ENCODE measurements around the gene PTGES. TPM values are rescaled to one million over a fixed set of nuclear protein-coding genes. Genes with fewer than 3 reads are reported as not detected.
"Not testable (repeated sequence)": the region's sequence is repeated elsewhere in the genome, so short reads cannot be mapped to it uniquely, and the experiment has no call there.

The PTGES gene
- total RNA-seq, 1 donor from 2014 or later = 2.5 TPM

- Histone ChIP-seq H2AFZ (ENCODE audit: low read depth, low read length) (no peak overlapping the region), H3K9ac (ENCODE audit: low read length) (no peak overlapping the region)
- H3K27me3 Mint-ChIP-seq (ENCODE audit: low read depth, unreplicated experiment) = peaks cover 41% of the 10 kb centered on the region
These were observed 33.6 kb upstream of the PTGES start for GRCh38 chr9:129786481-129786880.

DNA sequence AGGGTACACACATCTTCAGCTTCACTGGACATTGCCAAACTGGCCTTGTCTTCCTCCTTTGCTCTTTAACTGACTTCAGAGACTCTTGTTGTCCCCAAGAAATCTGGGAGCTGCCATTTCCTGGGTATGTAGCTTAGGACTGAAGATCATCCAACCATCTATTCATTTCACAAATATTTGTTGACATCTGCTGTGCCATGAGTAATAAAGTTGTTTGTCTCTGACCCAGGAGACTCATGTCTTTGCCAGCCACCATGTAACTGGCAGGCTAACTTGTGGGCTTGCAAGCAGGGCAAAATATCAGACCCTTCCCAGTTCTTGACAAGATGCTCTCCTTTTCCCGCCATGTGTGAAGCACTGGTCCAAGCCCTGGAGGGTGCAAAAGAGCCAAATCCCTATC, 33.0 kb upstream of the PTGES start:
- no peak overlapping the region for H3K4me2 ChIP-seq (ENCODE audit: low read length)
- no peaks in the 10 kb centered on the region for H4K20me1 ChIP-seq (ENCODE audit: insufficient read depth, low read length)
- no peaks in the 10 kb centered on the region for H3K9me3 Mint-ChIP-seq (ENCODE audit: unreplicated experiment)
- no peaks in the 10 kb centered on the region for H3K9me3 ChIP-seq (ENCODE audit: insufficient read depth, low read depth, low read length)
- no peak overlapping the region for H3K4me3 Mint-ChIP-seq (ENCODE audit: unreplicated experiment)
- DNase-seq (ENCODE audit: low read depth) = no peak
- no peaks in the 10 kb centered on the region for H3K4me1 Mint-ChIP-seq (ENCODE audit: low read depth, unreplicated experiment)
- no peak overlapping the region for H3K27ac ChIP-seq (ENCODE audit: low read depth, low read length)
- H3K4me1 ChIP-seq (ENCODE audit: insufficient read depth, low read length) = no peaks in the 10 kb centered on the region
- no peak for FAIRE-seq
- no peaks in the 10 kb centered on the region for H3K79me2 ChIP-seq (ENCODE audit: insufficient read depth, low read length)
- H3K36me3 ChIP-seq (ENCODE audit: insufficient read depth, low read length) = no peaks in the 10 kb centered on the region
- peaks cover 26% of the 10 kb centered on the region for H3K27me3 ChIP-seq (ENCODE audit: insufficient read depth, low read length)
- peaks cover 43% of the 10 kb centered on the region for H3K27me3 Mint-ChIP-seq (ENCODE audit: low read depth, unreplicated experiment)
- TF ChIP-seq EZH2 (IDR thresholded peaks at IDR 0.05; ENCODE audit: insufficient read depth, low read length) (no peak), CTCF (IDR thresholded peaks at IDR 0.05; ENCODE audit: insufficient read depth, low read depth, low read length) (no peak)
- H3K9ac ChIP-seq (ENCODE audit: low read length) = no peak overlapping the region
- H2AFZ ChIP-seq (ENCODE audit: low read depth, low read length) = no peak overlapping the region
- H3K4me3 ChIP-seq (ENCODE audit: insufficient read depth, low read depth, low read length) = no peak overlapping the region
- H3K27ac Mint-ChIP-seq (ENCODE audit: unreplicated experiment) = no peak overlapping the region
- peaks cover 2% of the 10 kb centered on the region for H3K36me3 Mint-ChIP-seq (ENCODE audit: low read depth, unreplicated experiment)

More at GRCh38 chr9:129786481-129786880, 33.6 kb upstream of the PTGES start:
- Mint-ChIP-seq H3K27ac (ENCODE audit: unreplicated experiment) (peak overlapping the region; percentile 22), H3K36me3 (ENCODE audit: low read depth, unreplicated experiment) (peaks cover 2% of the 10 kb centered on the region), H3K4me3 (ENCODE audit: unreplicated experiment) (no peak overlapping the region), H3K4me1 (ENCODE audit: low read depth, unreplicated experiment) (no peaks in the 10 kb centered on the region), H3K9me3 (ENCODE audit: unreplicated experiment) (no peaks in the 10 kb centered on the region)
- Histone ChIP-seq H3K4me3 (ENCODE audit: insufficient read depth, low read depth, low read length) (no peak overlapping the region), H4K20me1 (ENCODE audit: insufficient read depth, low read length) (no peaks in the 10 kb centered on the region), H3K36me3 (ENCODE audit: insufficient read depth, low read length) (no peaks in the 10 kb centered on the region), H3K4me1 (ENCODE audit: insufficient read depth, low read length) (no peaks in the 10 kb centered on the region), H3K27ac (ENCODE audit: low read depth, low read length) (no peak overlapping the region), H3K79me2 (ENCODE audit: insufficient read depth, low read length) (no peaks in the 10 kb centered on the region), H3K27me3 (ENCODE audit: insufficient read depth, low read length) (peaks cover 24% of the 10 kb centered on the region), H3K9me3 (ENCODE audit: insufficient read depth, low read depth, low read length) (no peaks in the 10 kb centered on the region), H3K4me2 (ENCODE audit: low read length) (no peak overlapping the region)
- DNase-seq (ENCODE audit: low read depth) = no peak
- FAIRE-seq = no peak
- TF ChIP-seq CTCF (IDR thresholded peaks at IDR 0.05; ENCODE audit: insufficient read depth, low read depth, low read length) (no peak), EZH2 (IDR thresholded peaks at IDR 0.05; ENCODE audit: insufficient read depth, low read length) (no peak)

- not testable (repeated sequence) for H3K36me3 Mint-ChIP-seq (ENCODE audit: low read depth, unreplicated experiment); H3K4me2 ChIP-seq (ENCODE audit: low read length); H3K36me3 ChIP-seq (ENCODE audit: insufficient read depth, low read length); DNase-seq (ENCODE audit: low read depth); H3K4me1 ChIP-seq (ENCODE audit: insufficient read depth, low read length); H3K79me2 ChIP-seq (ENCODE audit: insufficient read depth, low read length); H3K4me3 Mint-ChIP-seq (ENCODE audit: unreplicated experiment); H4K20me1 ChIP-seq (ENCODE audit: insufficient read depth, low read length); H2AFZ ChIP-seq (ENCODE audit: low read depth, low read length); FAIRE-seq; H3K9ac ChIP-seq (ENCODE audit: low read length); H3K4me3 ChIP-seq (ENCODE audit: insufficient read depth, low read depth, low read length); H3K27ac Mint-ChIP-seq (ENCODE audit: unreplicated experiment); H3K4me1 Mint-ChIP-seq (ENCODE audit: low read depth, unreplicated experiment); H3K9me3 ChIP-seq (ENCODE audit: insufficient read depth, low read depth, low read length); H3K9me3 Mint-ChIP-seq (ENCODE audit: unreplicated experiment); H3K27ac ChIP-seq (ENCODE audit: low read depth, low read length)
- peaks cover 31% of the 10 kb centered on the region for H3K27me3 ChIP-seq (ENCODE audit: insufficient read depth, low read length)
- H3K27me3 Mint-ChIP-seq (ENCODE audit: low read depth, unreplicated experiment) = peaks cover 43% of the 10 kb centered on the region
These were observed 32.1 kb upstream of the PTGES start for GRCh38 chr9:129784970-129785369.
